B cell (primary cell): Measurements from ENCODE around the gene GRIK5.

Source experiments
- CTCF ChIP-seq: fragments of 200-600 bp; IDR thresholded peaks from one replicate; pipeline ENCODE4 v1.8.0; 2022; ENCODE audit warnings: antibody characterized with exemption, mild to moderate bottlenecking
- EZH2 ChIP-seq: IDR thresholded peaks from 2 replicates; pipeline ENCODE4 v1.6.1; 2012; ENCODE audit warnings: borderline replicate concordance, low read depth, mild to moderate bottlenecking, moderate library complexity, low read length; ENCODE audit not compliant: insufficient read depth, poor library complexity, severe bottlenecking

GRCh38 chr19:42089772-42090171 is 19.8 kb upstream of the GRIK5 start:
- TF ChIP-seq CTCF (no peak), EZH2 (no peak)
